Measurements from ENCODE around the gene ZMYND19.
A peak's percentile ranks its signal among the peaks of the same experiment; 100 is the strongest.

ZMYND19 gene

GRCh38 chr9:137592767-137593166 is 2.5 kb upstream of the ZMYND19 start:
- no peak for TF ChIP-seq CTCF (conservative IDR thresholded peaks at IDR 0.05; ENCODE audit: low read depth, low read length)
- no peak for DNase-seq (ENCODE audit: low read depth)
- H3K4me3 ChIP-seq (ENCODE audit: low read length) = no peak overlapping the region

- TF ChIP-seq CTCF (conservative IDR thresholded peaks at IDR 0.05; ENCODE audit: low read depth, low read length) = no peak
- DNase-seq (ENCODE audit: low read depth) = no peak
- H3K4me3 ChIP-seq (ENCODE audit: low read length) = peak overlapping the region; percentile 23
Measured at GRCh38 chr9:137590123-137590468, 216 bp downstream of the ZMYND19 start.

- no peak for TF ChIP-seq CTCF (conservative IDR thresholded peaks at IDR 0.05; ENCODE audit: low read depth, low read length)
- peak overlapping the region; percentile 62 for H3K4me3 ChIP-seq (ENCODE audit: low read length)
- DNase-seq (ENCODE audit: low read depth) = no peak
Measured at GRCh38 chr9:137589441-137590122, 730 bp downstream of the ZMYND19 start.

- H3K4me3 ChIP-seq (ENCODE audit: low read length) = peak overlapping the region; percentile 62
- TF ChIP-seq CTCF (conservative IDR thresholded peaks at IDR 0.05; ENCODE audit: low read depth, low read length) = no peak
Measured at GRCh38 chr9:137588891-137589290, 1.4 kb downstream of the ZMYND19 start.

GRCh38 chr9:137588311-137588710 is 2.0 kb downstream of the ZMYND19 start:
- no peak overlapping the region for H3K4me3 ChIP-seq (ENCODE audit: low read length)
- no peak for TF ChIP-seq CTCF (conservative IDR thresholded peaks at IDR 0.05; ENCODE audit: low read depth, low read length)
- DNase-seq (ENCODE audit: low read depth) = no peak

More at GRCh38 chr9:137588891-137589290, 1.4 kb downstream of the ZMYND19 start:
- no peak for DNase-seq (ENCODE audit: low read depth)

- no peak for DNase-seq (ENCODE audit: low read depth)
- H3K4me3 ChIP-seq (ENCODE audit: low read length) = no peak overlapping the region
- no peak for TF ChIP-seq CTCF (conservative IDR thresholded peaks at IDR 0.05; ENCODE audit: low read depth, low read length)
Measured at GRCh38 chr9:137586854-137587253, 3.5 kb downstream of the ZMYND19 start.

GRCh38 chr9:137583957-137584356 is 6.4 kb downstream of the ZMYND19 start:
- no peak overlapping the region for H3K4me3 ChIP-seq (ENCODE audit: low read length)
- no peak for TF ChIP-seq CTCF (conservative IDR thresholded peaks at IDR 0.05; ENCODE audit: low read depth, low read length)
- DNase-seq (ENCODE audit: low read depth) = no peak
